GM21576 (cell line): ENCODE data around the gene FREY1.
"Not testable (repeated sequence)": the region's sequence is repeated elsewhere in the genome, so short reads cannot be mapped to it uniquely, and the experiment has no call there.

Experiments used
- ATAC-seq: cut with Tn5 transposase; IDR thresholded peaks from one replicate; pipeline ENCODE4 v1.9.1; 2021; ENCODE audit warnings: mild to moderate bottlenecking, moderate library complexity; ENCODE audit not compliant: unreplicated experiment

FREY1 gene

GRCh38 chr11:45917286-45917622 is 10.2 kb upstream of the FREY1 start:
- ATAC-seq = no peak

GRCh38 chr11:45915446-45915845 is 8.4 kb upstream of the FREY1 start:
- ATAC-seq = no peak

- ATAC-seq = no peak
These were observed 7.0 kb upstream of the FREY1 start for GRCh38 chr11:45913942-45914635.

- ATAC-seq = no peak
These were observed 6.4 kb upstream of the FREY1 start for GRCh38 chr11:45913514-45913913.

GRCh38 chr11:45910623-45911022 is 3.6 kb upstream of the FREY1 start:
- ATAC-seq = no peak

GRCh38 chr11:45909594-45910475 is 2.8 kb upstream of the FREY1 start:
- no peak for ATAC-seq

- ATAC-seq = no peak
These were observed 870 bp upstream of the FREY1 start for GRCh38 chr11:45907911-45908370.

- no peak for ATAC-seq
These were observed 882 bp downstream of the FREY1 start for GRCh38 chr11:45906096-45906682.

GRCh38 chr11:45905576-45905975 is 1.5 kb downstream of the FREY1 start:
- ATAC-seq = not testable (repeated sequence)

GRCh38 chr11:45905095-45905494 is 2.0 kb downstream of the FREY1 start:
- no peak for ATAC-seq

- no peak for ATAC-seq
These were observed 2.7 kb downstream of the FREY1 start for GRCh38 chr11:45904309-45904915.

- no peak for ATAC-seq
These were observed 4.4 kb downstream of the FREY1 start for GRCh38 chr11:45902452-45903380.

GRCh38 chr11:45901626-45902025 is 5.4 kb downstream of the FREY1 start:
- ATAC-seq = no peak

GRCh38 chr11:45900916-45901617 is 6.0 kb downstream of the FREY1 start:
- ATAC-seq = no peak

GRCh38 chr11:45900175-45900800 is 6.8 kb downstream of the FREY1 start:
- ATAC-seq = not testable (repeated sequence)

- no peak for ATAC-seq
These were observed 7.5 kb downstream of the FREY1 start for GRCh38 chr11:45899448-45900174.

GRCh38 chr11:45899086-45899447 is 8.0 kb downstream of the FREY1 start:
- ATAC-seq = no peak

GRCh38 chr11:45897556-45897955 is 9.5 kb downstream of the FREY1 start:
- ATAC-seq = no peak
